HEK293 (cell line): ENCODE measurements around the gene TOMM7.

Experiments
- BCL11A ChIP-seq: fragments of 450-650 bp; formaldehyde crosslinking; IDR thresholded peaks from 2 replicates; pipeline ENCODE4 v1.5.1; 2016; ENCODE audit warnings: low read depth, missing biosample characterization, missing genetic modification characterization
- YY1 ChIP-seq: fragments of 450-650 bp; formaldehyde crosslinking; IDR thresholded peaks from 2 replicates; pipeline ENCODE4 v1.5.1; 2018; ENCODE audit warnings: missing biosample characterization, missing genetic modification characterization
- ZNF112 ChIP-seq: fragments of 450-650 bp; formaldehyde crosslinking; IDR thresholded peaks from 2 replicates; pipeline ENCODE4 v1.5.0; 2017; ENCODE audit warnings: missing biosample characterization, missing genetic modification characterization
- ZNF302 ChIP-seq: fragments of 450-650 bp; formaldehyde crosslinking; IDR thresholded peaks from 2 replicates; pipeline ENCODE4 v1.5.1; 2016; ENCODE audit warnings: missing biosample characterization, missing genetic modification characterization, low read depth
- ZNF501 ChIP-seq: fragments of 450-650 bp; formaldehyde crosslinking; IDR thresholded peaks from 2 replicates; pipeline ENCODE4 v1.5.1; 2016; ENCODE audit warnings: missing biosample characterization, missing genetic modification characterization
- ZNF558 ChIP-seq: fragments of 450-650 bp; formaldehyde crosslinking; IDR thresholded peaks from 2 replicates; pipeline ENCODE4 v1.5.1; 2016; ENCODE audit warnings: missing biosample characterization, missing genetic modification characterization
- ZNF623 ChIP-seq: fragments of 450-650 bp; formaldehyde crosslinking; IDR thresholded peaks from 2 replicates; pipeline ENCODE4 v1.5.1; 2016; ENCODE audit warnings: missing biosample characterization, missing genetic modification characterization
- TF ChIP-seq, protein P1 (sequence below): fragments of 450-650 bp; formaldehyde crosslinking; IDR thresholded peaks from 2 replicates; pipeline ENCODE4 v1.5.1; 2016; ENCODE audit warnings: missing biosample characterization, missing genetic modification characterization
- TF ChIP-seq, protein P2 (sequence below): fragments of 450-650 bp; formaldehyde crosslinking; IDR thresholded peaks from 2 replicates; pipeline ENCODE4; 2016; ENCODE audit warnings: missing biosample characterization, missing genetic modification characterization

DNA sequence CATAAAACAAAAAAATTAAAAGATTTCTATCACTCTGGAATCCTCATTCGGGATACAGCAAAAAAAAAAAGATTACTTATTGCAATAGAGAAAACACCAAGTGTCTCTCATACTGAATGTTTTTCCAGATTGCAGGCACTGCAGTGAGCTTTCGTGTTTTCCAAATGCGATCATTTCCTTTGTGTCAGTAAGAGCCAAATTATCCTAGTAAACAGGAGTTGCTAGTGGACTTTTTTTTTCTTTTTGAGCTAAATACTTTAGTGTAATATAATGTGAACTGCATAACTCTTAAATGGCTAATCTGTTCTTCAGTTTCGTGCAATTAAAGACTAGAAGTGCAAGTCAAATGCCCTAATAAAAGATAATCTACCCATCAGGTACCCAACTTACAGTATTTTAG, 44.4 kb upstream of the TOMM7 start:
- no peak for TF ChIP-seq ZNF112
- TF ChIP-seq, protein P1, sequence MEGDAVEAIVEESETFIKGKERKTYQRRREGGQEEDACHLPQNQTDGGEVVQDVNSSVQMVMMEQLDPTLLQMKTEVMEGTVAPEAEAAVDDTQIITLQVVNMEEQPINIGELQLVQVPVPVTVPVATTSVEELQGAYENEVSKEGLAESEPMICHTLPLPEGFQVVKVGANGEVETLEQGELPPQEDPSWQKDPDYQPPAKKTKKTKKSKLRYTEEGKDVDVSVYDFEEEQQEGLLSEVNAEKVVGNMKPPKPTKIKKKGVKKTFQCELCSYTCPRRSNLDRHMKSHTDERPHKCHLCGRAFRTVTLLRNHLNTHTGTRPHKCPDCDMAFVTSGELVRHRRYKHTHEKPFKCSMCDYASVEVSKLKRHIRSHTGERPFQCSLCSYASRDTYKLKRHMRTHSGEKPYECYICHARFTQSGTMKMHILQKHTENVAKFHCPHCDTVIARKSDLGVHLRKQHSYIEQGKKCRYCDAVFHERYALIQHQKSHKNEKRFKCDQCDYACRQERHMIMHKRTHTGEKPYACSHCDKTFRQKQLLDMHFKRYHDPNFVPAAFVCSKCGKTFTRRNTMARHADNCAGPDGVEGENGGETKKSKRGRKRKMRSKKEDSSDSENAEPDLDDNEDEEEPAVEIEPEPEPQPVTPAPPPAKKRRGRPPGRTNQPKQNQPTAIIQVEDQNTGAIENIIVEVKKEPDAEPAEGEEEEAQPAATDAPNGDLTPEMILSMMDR (tag by site-specific recombination): no peak
- TF ChIP-seq ZNF558: no peak
- TF ChIP-seq, protein P2, sequence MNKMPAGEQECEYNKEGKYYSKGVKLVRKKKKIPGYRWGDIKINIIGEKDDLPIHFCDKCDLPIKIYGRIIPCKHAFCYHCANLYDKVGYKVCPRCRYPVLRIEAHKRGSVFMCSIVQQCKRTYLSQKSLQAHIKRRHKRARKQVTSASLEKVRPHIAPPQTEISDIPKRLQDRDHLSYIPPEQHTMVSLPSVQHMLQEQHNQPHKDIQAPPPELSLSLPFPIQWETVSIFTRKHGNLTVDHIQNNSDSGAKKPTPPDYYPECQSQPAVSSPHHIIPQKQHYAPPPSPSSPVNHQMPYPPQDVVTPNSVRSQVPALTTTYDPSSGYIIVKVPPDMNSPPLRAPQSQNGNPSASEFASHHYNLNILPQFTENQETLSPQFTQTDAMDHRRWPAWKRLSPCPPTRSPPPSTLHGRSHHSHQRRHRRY (tag by site-specific recombination): no peak
- no peak for TF ChIP-seq BCL11A (tag by site-specific recombination)
- no peak for TF ChIP-seq ZNF501 (tag by site-specific recombination)
- no peak for TF ChIP-seq ZNF623 (tag by site-specific recombination)
- TF ChIP-seq ZNF302: no peak
- no peak for TF ChIP-seq YY1 (tag by site-specific recombination)
